ENCODE data around the gene PRX. TPM values are rescaled to one million over a fixed set of nuclear protein-coding genes. Genes with fewer than 3 reads are reported as not detected.

The PRX gene
- polyA plus RNA-seq, 1 donor from 2014 or later = 0.20 TPM

GRCh38 chr19:40390084-40390742 is 23.0 kb downstream of the PRX start, which contains the start of gene HIPK4:
Gene HIPK4, minus strand, starts transcription at chr19:40390181. Its CDS starts 279 bp downstream, at chr19:40389902.
- Histone ChIP-seq H3K4me2 (ENCODE audit: low read length) (no peak within 1 kb of the TSS), H3F3A (ENCODE audit: insufficient read depth, low read length, poor library complexity, severe bottlenecking) (no peaks in the 10 kb centered on the region), H3K79me2 (replicated peaks; ENCODE audit: insufficient read depth, low read length) (no peaks in the 10 kb centered on the region), H3K9me2 (ENCODE audit: insufficient read depth, low read length) (no peaks in the 10 kb centered on the region), H3K9me3 (ENCODE audit: low read length) (no peaks in the 10 kb centered on the region), H3K36me3 (ENCODE audit: insufficient read depth, low read length) (no peaks in the 10 kb centered on the region), H2AFZ (ENCODE audit: low read depth, low read length) (no peak within 1 kb of the TSS), H3K9ac (ENCODE audit: low read length) (no peak within 1 kb of the TSS), H3K27ac (ENCODE audit: low read length) (no peak within 1 kb of the TSS), H3K27me3 (ENCODE audit: insufficient read depth, low read depth, low read length) (no peaks in the 10 kb centered on the region), H4K20me1 (ENCODE audit: insufficient read depth) (no peaks in the 10 kb centered on the region), H3K4me3 (ENCODE audit: low read length) (no peak within 1 kb of the TSS)
- TF ChIP-seq EZH2 (IDR thresholded peaks at IDR 0.05; ENCODE audit: borderline replicate concordance, insufficient read depth, low read length, poor library complexity, severe bottlenecking) (no peak), TAF1 (IDR thresholded peaks at IDR 0.05; ENCODE audit: low read depth) (no peak), MXI1 (conservative IDR thresholded peaks at IDR 0.05; ENCODE audit: poor library complexity, severe bottlenecking) (no peak), REST (IDR thresholded peaks at IDR 0.05; ENCODE audit: borderline replicate concordance) (no peak)

GRCh38 chr19:40389404-40390083 is 23.6 kb downstream of the PRX start:
- no peaks in the 10 kb centered on the region for H3F3A ChIP-seq (ENCODE audit: insufficient read depth, low read length, poor library complexity, severe bottlenecking)
- no peaks in the 10 kb centered on the region for H3K27me3 ChIP-seq (ENCODE audit: insufficient read depth, low read depth, low read length)
- H3K9ac ChIP-seq (ENCODE audit: low read length) = no peak overlapping the region
- H3K9me2 ChIP-seq (ENCODE audit: insufficient read depth, low read length) = no peaks in the 10 kb centered on the region
- H3K4me2 ChIP-seq (ENCODE audit: low read length) = no peak overlapping the region
- H4K20me1 ChIP-seq (ENCODE audit: insufficient read depth) = no peaks in the 10 kb centered on the region
- no peaks in the 10 kb centered on the region for H3K36me3 ChIP-seq (ENCODE audit: insufficient read depth, low read length)
- no peaks in the 10 kb centered on the region for H3K79me2 ChIP-seq (replicated peaks; ENCODE audit: insufficient read depth, low read length)
- no peak for TF ChIP-seq MXI1 (conservative IDR thresholded peaks at IDR 0.05; ENCODE audit: poor library complexity, severe bottlenecking)
- TF ChIP-seq CTCF (IDR thresholded peaks at IDR 0.05; ENCODE audit: poor library complexity, severe bottlenecking) = no peak
- TF ChIP-seq EZH2 (IDR thresholded peaks at IDR 0.05; ENCODE audit: borderline replicate concordance, insufficient read depth, low read length, poor library complexity, severe bottlenecking) = no peak
- no peak for TF ChIP-seq RAD21 (conservative IDR thresholded peaks at IDR 0.05)
- TF ChIP-seq EP300 (conservative IDR thresholded peaks at IDR 0.05; ENCODE audit: poor library complexity, severe bottlenecking) = no peak
- TF ChIP-seq SMC3 (conservative IDR thresholded peaks at IDR 0.05; ENCODE audit: poor library complexity) = no peak
- no peak for TF ChIP-seq POLR2AphosphoS5 (IDR thresholded peaks at IDR 0.05)
- no peak for TF ChIP-seq TAF1 (IDR thresholded peaks at IDR 0.05; ENCODE audit: low read depth)
- no peak for TF ChIP-seq REST (IDR thresholded peaks at IDR 0.05; ENCODE audit: borderline replicate concordance)
- no peak overlapping the region for H3K4me3 ChIP-seq (ENCODE audit: low read length)
- H2AFZ ChIP-seq (ENCODE audit: low read depth, low read length) = no peak overlapping the region
- H3K9me3 ChIP-seq (ENCODE audit: low read length) = no peaks in the 10 kb centered on the region
- H3K27ac ChIP-seq (ENCODE audit: low read length) = no peak overlapping the region

All from neural cell (in vitro differentiated cells).